ENCODE data around the gene LAMC3.

- TF ChIP-seq CTCF (IDR thresholded peaks at IDR 0.05) (no peak), EP300 (IDR thresholded peaks at IDR 0.05) (no peak), POLR2A (IDR thresholded peaks at IDR 0.05) (no peak), POLR2AphosphoS5 (IDR thresholded peaks at IDR 0.05) (no peak)
These were observed 23.9 kb upstream of the LAMC3 start for GRCh38 chr9:130985029-130985428.

Data from upper lobe of left lung (tissue), 4 donors.